GM12891 (cell line): ENCODE measurements around the gene KCNN4.

Source experiments
- POLR2A ChIP-seq: IDR thresholded peaks from 2 replicates; pipeline ENCODE4 v1.6.1; 2011; ENCODE audit warnings: low read depth, low read length, control low read depth
- POLR2AphosphoS5 ChIP-seq: IDR thresholded peaks from 2 replicates; pipeline ENCODE4 v1.6.1; 2011; ENCODE audit warnings: low read depth, low read length, control low read depth

DNA sequence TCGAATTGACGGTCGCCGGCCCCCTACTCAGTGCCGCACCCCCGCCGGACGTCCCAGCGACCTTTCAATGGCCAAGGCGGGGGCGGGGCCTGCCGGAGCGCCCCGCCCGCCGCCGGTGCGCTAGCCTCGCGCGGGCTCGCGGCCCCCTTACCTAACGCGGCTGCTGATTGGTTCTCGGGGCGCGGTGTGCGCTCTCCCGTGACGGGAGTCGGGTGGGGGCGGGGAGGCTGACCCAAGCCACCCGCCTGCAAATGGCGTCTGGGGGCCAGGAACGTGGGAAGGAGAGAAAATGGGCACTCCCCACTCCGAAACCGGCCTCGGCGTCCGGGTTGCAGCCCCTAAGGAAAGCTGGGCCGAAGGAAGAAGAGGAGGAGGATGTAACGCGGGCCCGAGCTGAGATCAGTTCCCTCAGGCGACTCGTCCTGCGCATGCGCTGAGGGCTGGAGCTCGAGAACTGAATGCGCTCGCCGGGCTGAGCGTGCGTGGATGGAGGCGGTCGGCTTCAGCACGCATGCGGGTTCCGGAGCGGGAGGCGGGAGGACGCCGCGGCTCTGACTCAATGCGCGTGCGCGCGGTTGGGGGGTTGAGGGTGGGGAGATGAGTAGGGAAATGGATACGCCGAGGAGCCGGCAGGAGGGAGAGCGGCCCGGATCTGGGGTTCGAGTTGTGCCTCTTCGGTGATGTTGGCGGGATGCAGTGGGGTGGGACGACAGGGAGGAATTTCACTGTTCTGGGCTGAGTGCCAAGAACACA is 26.1 kb downstream of the KCNN4 start, which contains the start of gene SMG9:
- peak; percentile 87; the same call in 1 of the 2 replicates for TF ChIP-seq POLR2AphosphoS5
- TF ChIP-seq POLR2A, result peak; percentile 82
